ENCODE data around the gene DCTPP1.

Gene DCTPP1

DNA sequence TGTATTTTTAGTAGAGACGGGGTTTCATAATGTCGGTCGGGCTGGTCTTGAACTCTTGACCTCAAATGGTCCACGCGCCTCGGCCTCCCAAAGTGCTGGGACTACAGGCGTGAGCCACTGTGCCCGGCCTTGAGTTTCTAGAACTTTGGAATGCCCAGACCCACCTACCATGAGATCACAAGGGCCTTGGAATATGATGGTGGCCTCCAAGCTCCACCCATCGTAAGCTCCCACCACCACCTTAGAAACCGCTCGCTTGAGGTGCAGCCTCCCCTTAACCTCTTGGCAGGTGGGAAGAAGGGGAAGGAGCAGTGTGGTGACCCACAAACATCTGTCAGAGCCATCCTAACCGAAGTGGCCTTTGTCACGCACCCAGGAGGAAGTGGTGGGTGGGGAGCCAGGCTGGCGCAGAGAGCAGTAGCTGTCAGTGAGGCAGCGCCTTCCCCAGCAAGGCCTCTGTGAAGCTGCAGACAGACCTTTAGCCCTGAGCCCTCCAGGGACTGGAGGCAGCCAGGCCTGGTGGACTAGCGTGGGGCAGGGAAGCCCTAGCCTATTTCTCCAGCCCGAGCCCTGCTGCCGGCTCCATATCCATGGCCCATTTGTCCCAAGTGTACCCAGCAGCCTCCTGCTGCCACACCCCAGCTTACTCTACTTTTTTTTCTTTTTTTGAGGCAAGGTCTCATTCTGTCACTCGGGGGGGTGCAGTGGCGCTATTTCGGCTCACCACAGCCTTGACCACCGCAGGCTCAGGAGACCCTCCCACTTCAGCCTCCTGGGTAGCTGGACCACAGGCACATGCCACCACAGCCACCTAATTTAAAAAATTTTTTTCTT lies 28.9 kb upstream of the DCTPP1 start:
- ATAC-seq: no peak
- TF ChIP-seq TOX (CRISPR knock-in tag; IDR thresholded peaks at IDR 0.05; ENCODE audit: borderline replicate concordance): no peak
- TF ChIP-seq, protein P1, sequence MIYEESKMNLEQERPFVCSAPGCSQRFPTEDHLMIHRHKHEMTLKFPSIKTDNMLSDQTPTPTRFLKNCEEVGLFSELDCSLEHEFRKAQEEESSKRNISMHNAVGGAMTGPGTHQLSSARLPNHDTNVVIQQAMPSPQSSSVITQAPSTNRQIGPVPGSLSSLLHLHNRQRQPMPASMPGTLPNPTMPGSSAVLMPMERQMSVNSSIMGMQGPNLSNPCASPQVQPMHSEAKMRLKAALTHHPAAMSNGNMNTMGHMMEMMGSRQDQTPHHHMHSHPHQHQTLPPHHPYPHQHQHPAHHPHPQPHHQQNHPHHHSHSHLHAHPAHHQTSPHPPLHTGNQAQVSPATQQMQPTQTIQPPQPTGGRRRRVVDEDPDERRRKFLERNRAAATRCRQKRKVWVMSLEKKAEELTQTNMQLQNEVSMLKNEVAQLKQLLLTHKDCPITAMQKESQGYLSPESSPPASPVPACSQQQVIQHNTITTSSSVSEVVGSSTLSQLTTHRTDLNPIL (CRISPR knock-in tag; IDR thresholded peaks at IDR 0.05; ENCODE audit: low read depth): no peak
- no peak for TF ChIP-seq SNAI2 (CRISPR knock-in tag; IDR thresholded peaks at IDR 0.05)
- no peak for TF ChIP-seq ZFP30 (CRISPR knock-in tag; IDR thresholded peaks at IDR 0.05)
- TF ChIP-seq POU6F1 (CRISPR knock-in tag; IDR thresholded peaks at IDR 0.05; ENCODE audit: borderline replicate concordance, low read depth): no peak
- TF ChIP-seq, protein P2, sequence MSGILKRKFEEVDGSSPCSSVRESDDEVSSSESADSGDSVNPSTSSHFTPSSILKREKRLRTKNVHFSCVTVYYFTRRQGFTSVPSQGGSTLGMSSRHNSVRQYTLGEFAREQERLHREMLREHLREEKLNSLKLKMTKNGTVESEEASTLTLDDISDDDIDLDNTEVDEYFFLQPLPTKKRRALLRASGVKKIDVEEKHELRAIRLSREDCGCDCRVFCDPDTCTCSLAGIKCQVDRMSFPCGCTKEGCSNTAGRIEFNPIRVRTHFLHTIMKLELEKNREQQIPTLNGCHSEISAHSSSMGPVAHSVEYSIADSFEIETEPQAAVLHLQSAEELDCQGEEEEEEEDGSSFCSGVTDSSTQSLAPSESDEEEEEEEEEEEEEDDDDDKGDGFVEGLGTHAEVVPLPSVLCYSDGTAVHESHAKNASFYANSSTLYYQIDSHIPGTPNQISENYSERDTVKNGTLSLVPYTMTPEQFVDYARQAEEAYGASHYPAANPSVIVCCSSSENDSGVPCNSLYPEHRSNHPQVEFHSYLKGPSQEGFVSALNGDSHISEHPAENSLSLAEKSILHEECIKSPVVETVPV (CRISPR knock-in tag; IDR thresholded peaks at IDR 0.05): no peak
- TF ChIP-seq RARB (CRISPR knock-in tag; IDR thresholded peaks at IDR 0.05): no peak

DNA sequence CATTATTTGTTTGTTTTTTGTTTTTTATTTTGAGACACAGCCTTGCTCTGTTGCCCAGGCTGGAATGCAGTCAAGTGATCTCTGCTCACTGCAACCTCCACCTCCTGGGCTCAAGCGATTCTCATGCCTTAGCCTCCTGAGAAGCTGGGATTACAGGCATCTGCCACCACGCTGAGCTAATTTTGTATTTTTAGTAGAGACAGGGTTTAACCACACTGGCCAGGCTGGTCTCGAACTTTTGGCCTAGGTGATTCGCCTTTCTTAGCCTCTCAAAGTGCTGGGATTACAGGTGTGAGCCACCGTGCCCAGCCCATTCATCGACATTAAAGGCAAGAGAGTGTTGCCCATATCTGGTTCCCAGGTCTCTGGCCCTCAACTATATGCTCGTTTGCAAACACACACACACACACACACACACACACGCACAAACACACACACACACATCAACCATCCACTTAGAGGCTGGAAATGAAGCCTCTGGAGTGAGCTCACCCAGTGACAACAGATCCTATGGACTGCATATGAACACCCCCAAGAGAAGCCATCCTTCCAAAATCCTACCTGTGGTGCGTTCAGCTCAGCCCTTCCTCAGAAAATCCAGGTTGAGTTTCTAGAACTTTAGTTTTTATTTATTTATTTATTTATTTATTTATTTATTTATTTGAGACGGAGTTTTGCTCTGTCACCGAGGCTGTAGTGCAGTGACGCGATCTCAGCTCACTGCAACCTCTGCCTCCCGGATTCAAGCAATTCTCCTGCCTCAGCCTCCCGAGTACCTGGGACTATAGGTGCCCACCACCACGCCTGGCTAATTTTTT lies 28.1 kb upstream of the DCTPP1 start:
- ATAC-seq: no peak
- no peak for TF ChIP-seq POU6F1 (CRISPR knock-in tag; IDR thresholded peaks at IDR 0.05; ENCODE audit: borderline replicate concordance, low read depth)
- TF ChIP-seq PPARA (CRISPR knock-in tag; IDR thresholded peaks at IDR 0.05; ENCODE audit: borderline replicate concordance): no peak
- TF ChIP-seq ZNF70 (CRISPR knock-in tag; IDR thresholded peaks at IDR 0.05): no peak
- no peak for TF ChIP-seq BACH2 (CRISPR knock-in tag; IDR thresholded peaks at IDR 0.05; ENCODE audit: borderline replicate concordance)
- no peak for TF ChIP-seq TCF4 (CRISPR knock-in tag; IDR thresholded peaks at IDR 0.05; ENCODE audit: borderline replicate concordance)
- no peak for TF ChIP-seq OSR1 (CRISPR knock-in tag; IDR thresholded peaks at IDR 0.05)
- no peak for TF ChIP-seq ZFP30 (CRISPR knock-in tag; IDR thresholded peaks at IDR 0.05)
- TF ChIP-seq RARB (CRISPR knock-in tag; IDR thresholded peaks at IDR 0.05): no peak
- no peak for TF ChIP-seq TOX (CRISPR knock-in tag; IDR thresholded peaks at IDR 0.05; ENCODE audit: borderline replicate concordance)
- TF ChIP-seq ZNF8 (CRISPR knock-in tag; IDR thresholded peaks at IDR 0.05): no peak
- TF ChIP-seq ZFP3 (CRISPR knock-in tag; IDR thresholded peaks at IDR 0.05): no peak
- TF ChIP-seq, protein P2 (CRISPR knock-in tag; IDR thresholded peaks at IDR 0.05): no peak
- no peak for TF ChIP-seq SNAI2 (CRISPR knock-in tag; IDR thresholded peaks at IDR 0.05)
- TF ChIP-seq ESRRG (CRISPR knock-in tag; IDR thresholded peaks at IDR 0.05): no peak
- TF ChIP-seq ISL1 (CRISPR knock-in tag; IDR thresholded peaks at IDR 0.05): no peak
- no peak for TF ChIP-seq TSHZ2 (CRISPR knock-in tag; IDR thresholded peaks at IDR 0.05)
- TF ChIP-seq ZNF565 (CRISPR knock-in tag; conservative IDR thresholded peaks at IDR 0.05; ENCODE audit: low read depth): no peak
- no peak for TF ChIP-seq GLIS3 (CRISPR knock-in tag; IDR thresholded peaks at IDR 0.05)
- TF ChIP-seq, protein P1 (CRISPR knock-in tag; IDR thresholded peaks at IDR 0.05; ENCODE audit: low read depth): no peak
- no peak for TF ChIP-seq CSDC2 (CRISPR knock-in tag; IDR thresholded peaks at IDR 0.05)
